Measurements from ENCODE around the gene PCSK5.
"Not testable (repeated sequence)": the region's sequence is repeated elsewhere in the genome, so short reads cannot be mapped to it uniquely, and the experiment has no call there.

Gene PCSK5

DNA sequence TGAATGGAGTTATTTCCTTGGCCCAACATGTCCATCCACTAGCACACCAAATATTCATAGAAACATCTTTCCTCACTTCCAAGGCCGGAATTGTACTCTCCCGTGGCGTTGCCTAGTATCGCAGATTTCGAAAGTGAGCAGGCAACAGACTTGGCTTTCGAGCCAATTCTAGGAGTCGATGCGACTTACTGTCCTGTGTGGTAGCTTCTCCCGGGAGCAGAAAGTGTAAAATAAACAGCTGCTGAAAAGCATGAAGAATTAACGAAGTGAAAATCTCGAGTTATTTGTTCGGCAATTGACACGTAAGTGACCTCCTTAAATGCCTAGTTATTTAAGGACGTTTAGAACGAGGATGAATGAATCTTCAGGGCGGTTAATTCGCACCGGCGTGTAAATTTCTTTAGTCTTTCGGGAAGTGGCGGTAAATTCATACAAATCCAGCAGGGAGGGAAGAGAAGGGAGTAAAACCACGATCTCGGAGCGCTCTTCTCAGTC lies 449 bp upstream of the PCSK5 start:
- no peak for DNase-seq (ENCODE audit: low read depth)

DNA sequence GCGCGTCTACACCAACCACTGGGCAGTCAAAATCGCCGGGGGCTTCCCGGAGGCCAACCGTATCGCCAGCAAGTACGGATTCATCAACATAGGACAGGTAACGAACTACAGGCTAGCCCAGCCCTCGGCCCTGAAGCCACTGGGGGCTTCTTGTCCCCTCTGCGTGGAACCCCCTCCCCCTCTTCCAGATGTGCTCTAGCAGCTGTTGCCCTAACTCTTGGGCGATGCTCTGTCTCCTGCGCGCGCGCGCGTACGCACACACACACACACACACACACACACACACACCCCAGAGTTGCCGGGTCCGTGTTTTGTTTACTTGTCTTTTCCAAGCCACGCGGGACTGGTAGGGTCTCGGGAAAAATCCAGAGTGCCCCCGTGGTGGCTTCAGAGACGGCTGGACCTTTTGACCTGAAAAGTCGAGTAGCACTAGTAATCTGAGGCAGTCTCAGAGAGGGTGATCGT lies 836 bp downstream of the PCSK5 start:
- DNase-seq (ENCODE audit: low read depth), result no peak

- no peak for DNase-seq (ENCODE audit: low read depth)
Observed at GRCh38 chr9:75891771-75892215, 1.3 kb downstream of the PCSK5 start.

DNA sequence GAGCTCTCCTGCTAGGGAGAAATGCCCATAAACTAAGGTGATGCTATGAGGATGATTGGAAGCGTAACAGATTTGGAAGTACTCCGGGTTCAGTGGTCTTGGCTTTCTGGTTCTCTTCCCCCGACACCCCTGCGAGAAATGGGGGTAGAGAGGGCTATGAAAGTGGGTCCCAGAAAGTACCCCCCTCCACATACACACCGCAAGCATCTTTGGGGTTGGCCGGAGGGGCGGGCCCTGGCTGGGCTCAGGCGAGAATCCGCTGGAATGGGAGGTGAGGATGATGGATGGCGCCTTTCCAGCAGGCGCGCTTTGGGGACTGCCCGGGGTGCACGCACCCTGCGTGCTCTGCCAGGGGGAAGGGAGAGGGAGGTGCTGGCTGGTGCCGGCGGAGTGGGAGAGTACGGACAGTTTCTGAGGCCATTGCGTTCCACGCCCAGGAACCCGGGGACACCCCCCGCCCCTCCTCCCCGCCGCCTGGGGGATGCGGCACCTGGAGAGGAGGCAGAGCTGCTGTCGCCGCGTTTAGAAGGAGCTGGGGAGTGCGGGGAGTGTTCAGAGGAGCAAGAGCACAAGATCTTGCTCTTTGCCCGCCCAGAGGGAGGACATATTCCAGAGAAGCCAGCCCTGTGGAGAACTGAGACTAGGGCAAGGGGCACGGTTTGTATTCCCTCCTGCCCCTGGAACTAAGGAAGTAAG lies 1.9 kb downstream of the PCSK5 start:
- DNase-seq (ENCODE audit: low read depth), result no peak

DNA sequence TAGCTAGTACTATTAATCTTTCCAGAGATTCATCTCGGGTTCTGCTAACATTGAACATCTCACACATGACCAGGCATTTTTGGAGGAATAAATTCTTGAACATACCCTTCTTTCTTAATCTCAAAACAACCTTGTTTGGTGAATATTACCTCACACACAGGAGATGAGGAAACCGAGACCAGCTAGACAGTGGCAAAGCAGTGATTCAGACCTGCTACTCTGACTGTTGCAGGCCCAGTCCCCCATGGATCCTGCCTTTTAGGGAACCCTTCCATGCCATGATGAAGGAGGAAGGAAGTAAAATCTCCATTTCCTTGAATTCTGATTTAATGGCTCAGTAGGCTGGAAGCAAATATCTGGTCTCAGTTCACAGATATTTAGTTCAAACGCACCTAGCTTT lies 2.6 kb downstream of the PCSK5 start:
- no peak for DNase-seq (ENCODE audit: low read depth)

DNA sequence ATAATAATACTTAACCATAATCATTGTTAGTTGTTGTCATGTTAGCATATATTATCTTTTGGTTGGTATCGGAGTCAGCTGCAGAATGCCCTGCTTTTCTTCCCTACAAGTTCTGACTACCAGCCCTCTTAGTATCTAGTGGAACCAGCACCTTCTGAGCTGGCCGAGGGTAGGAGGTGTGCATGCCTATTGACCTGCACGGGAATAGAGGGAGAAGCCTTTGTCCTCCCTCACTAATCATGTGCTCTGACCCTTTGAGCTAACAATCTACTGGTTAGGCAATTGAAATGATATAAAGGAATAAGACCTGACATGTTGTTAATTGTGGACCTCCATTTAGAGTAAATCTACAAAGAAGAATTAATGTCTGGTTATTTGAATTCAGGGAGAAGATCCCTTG lies 4.1 kb downstream of the PCSK5 start:
- DNase-seq (ENCODE audit: low read depth), result no peak

DNA sequence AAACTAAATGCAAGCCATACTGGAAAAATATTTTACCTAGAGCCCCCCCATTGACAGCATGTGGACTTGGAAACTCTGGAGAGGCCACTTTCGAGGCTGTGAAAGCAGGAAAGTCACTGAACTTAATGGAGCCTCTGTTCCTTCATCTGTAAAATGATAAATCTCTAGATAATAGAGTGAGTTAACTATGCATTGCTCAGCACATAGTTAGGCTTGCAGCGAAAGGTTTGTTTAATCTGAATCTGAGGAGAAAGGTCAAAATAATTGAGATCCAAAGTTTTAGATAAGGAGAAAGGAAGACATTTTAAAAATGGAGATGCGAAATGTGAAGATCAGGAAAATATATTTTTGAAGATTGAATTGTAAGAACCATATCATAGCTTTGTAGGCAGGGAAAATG lies 4.6 kb downstream of the PCSK5 start:
- DNase-seq (ENCODE audit: low read depth), result no peak

- DNase-seq (ENCODE audit: low read depth), result no peak
Observed at GRCh38 chr9:75896193-75896592, 5.7 kb downstream of the PCSK5 start.

DNA sequence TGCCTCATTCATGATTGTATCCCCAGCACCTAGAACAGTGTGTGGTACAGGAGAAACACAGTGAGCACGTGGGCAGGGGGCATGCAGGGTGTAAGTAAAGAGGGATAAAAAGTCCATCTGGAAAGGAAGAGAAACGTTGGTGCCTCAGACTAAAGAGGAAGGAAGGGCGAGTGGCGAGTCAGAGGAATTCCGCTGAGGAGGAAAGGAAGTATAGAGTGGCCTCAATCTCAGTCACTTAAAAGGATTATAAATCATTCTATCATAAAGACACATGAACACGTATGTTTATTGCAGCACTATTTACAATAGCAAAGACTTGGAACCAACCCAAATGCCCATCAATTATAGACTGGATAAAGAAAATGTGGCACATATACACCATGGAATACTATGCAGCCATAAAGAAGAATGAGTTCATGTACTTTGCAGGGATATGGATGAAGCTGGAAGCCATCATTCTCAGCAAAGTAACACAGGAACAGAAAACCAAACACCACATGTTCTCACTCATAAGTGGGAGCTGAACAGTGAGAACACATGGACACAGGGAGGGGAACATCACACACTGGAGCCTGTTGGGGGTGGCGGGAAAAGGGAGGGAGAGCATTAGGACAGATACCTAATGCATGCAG lies 10.5 kb downstream of the PCSK5 start:
- not testable (repeated sequence) for DNase-seq (ENCODE audit: low read depth)

GRCh38 chr9:75903785-75904360 lies 13.4 kb downstream of the PCSK5 start:
- no peak for DNase-seq (ENCODE audit: low read depth)

DNA sequence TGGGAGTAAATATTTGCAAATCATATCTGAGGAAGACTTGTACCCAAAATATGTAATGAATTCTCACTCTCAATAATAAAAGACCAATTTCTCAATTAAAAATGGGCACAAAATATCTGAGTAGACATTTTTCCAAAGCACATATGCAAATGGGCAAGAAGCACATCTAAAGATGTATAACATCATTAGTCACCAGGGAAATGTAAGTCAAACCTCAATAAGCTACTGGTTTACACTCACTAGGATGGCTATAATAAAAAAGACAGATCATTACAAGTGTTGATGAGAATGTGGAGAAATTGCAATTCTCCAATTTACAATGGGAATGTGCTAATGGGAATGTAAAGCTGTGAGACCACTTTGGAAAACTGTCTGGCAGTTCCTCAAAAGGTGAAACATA lies 13.9 kb downstream of the PCSK5 start:
- DNase-seq (ENCODE audit: low read depth), result no peak

DNA sequence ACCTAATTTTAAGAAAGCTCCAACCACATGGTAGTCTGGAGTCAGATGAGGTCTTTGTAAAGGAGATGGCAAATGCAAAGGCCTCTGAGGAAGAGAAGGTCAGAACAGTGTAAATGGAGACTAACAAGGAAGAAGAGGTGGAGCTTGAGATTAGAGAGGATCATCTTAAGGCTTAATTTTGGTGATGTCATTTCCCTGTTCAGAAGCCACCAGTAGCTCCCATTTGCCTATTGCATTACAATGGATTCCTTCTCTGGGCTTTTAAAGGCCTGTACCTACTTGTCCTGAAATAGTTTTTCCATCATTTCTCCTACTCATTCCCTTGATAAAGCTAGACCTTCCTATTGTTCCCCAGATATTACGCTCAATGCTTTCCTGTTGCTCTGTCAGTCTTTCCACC lies 16.1 kb downstream of the PCSK5 start:
- DNase-seq (ENCODE audit: low read depth), result no peak

DNA sequence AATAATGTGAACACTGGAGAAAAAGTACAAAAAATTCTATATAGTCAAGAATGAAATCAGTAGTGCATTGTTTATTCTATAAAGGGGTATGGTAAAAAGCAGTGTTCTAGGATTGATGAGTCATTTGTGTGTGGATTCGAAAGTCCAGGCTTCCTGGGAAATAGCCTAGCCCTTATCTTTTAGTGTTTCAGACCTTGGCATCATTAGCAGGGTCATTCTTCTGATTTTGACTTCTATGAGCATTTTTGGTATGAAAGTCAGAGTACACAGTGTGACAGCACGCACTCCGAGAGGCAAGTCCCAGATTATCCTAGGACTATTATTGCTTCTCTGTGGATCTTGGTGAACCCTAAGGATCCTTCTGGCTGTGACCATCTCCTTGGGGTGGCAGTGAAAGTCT lies 16.9 kb downstream of the PCSK5 start:
- DNase-seq (ENCODE audit: low read depth), result no peak

DNA sequence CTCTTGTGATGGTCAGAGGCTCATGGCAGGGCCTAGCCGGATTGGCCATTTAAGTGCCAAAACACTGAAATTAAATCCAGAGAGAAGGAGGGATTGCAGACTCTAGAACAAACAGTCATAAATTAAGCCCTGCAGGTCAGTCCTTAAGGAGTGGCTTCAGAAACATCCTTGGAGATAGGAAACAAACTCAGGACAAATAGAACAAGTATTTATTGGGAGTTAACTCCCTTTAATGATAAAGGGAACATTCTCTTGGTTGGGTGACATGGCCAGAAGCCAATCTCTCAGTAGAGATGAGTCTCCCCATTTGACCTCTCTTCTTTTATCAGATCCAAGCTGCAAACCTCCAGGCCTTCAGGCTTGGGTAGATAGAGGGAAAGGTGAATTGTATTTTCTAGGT lies 17.4 kb downstream of the PCSK5 start:
- no peak for DNase-seq (ENCODE audit: low read depth)

GRCh38 chr9:75909776-75910175 lies 19.3 kb downstream of the PCSK5 start:
- no peak for DNase-seq (ENCODE audit: low read depth)

DNA sequence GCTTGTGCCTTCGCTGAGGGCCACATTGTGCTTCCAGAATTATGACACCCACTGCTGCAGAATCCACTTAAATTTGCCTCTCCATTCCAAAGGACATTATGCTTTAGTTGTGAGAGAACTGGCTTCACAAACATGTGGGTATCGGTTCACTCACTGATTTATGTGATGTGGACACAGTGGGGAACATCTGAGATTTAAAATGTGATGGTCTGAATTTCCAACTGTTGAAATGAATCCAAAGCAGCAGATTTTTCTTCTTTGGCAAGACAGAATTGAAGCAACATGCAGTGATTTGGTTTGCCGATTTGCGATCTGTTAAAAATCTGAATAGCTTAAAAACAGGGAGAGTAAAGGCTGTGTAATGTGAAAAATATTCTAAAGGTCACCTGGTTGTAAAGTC lies 20.3 kb downstream of the PCSK5 start:
- no peak for DNase-seq (ENCODE audit: low read depth)

DNA sequence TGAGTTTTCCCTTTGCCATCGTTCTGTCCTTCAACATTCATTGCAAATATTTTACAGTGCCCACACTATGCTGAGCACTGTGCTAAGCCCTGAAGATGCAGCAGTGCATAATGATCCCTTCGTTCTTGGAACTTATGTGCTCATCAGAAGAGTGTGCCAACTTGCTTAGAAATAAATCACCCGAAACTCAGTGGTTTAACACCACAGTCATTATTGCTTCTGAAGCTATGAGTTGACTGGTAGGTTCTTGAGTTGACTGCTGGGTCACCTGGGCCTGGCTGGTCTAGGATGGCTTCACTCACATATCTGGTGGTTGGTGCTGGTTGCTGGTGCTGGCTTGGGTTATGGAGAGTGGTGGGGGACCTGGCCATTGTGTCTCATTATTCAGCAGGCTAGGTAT lies 20.9 kb downstream of the PCSK5 start:
- no peak for DNase-seq (ENCODE audit: low read depth)

DNA sequence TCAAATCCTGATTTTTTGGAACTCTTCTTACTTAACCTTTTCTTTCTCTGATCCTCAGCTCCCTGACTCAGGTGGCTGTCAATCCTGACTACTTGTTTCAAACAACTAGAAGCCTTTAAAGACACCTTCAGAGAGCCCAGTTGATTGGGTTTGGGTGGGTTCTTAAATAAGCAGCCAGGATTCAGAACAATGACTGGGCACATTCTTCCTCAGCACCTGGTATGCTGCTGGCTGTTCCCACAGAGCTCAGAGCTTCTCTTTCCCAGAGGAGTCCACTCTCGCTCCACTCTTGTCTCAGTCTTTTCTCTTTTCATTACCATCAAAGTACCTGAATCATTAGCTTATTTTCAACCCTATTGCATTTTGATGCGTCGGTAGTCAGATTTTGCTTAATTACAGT lies 22.5 kb downstream of the PCSK5 start:
- no peak for DNase-seq (ENCODE audit: low read depth)

- DNase-seq (ENCODE audit: low read depth), result no peak
Observed at GRCh38 chr9:75914002-75914401, 23.5 kb downstream of the PCSK5 start.

DNA sequence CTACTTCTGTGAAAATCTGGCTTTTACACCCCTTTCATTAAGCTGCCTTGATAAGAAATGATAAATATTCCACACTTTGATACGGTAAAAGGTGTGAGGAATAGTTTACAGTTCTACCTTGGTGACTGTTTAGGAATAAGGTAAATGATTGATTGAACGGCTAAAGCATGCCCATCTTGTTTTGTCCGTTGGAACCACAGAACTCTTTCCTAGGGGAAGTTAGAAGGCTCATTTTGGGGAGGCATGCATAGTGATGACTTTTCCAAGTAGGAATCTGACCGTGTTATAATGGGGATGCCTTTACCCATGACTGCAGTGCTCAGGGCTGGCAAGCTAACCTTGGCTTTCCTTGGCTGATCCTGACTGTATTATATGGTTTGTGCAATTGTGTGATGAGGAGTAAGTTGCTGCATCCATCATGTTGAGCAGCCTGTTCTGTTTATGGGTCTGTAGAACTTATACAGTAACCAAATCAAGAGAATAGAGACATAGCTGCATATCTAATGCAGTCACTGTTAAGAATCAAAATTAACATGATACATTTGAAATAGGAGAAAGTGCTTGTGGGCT lies 24.5 kb downstream of the PCSK5 start:
- no peak for DNase-seq (ENCODE audit: low read depth)

DNA sequence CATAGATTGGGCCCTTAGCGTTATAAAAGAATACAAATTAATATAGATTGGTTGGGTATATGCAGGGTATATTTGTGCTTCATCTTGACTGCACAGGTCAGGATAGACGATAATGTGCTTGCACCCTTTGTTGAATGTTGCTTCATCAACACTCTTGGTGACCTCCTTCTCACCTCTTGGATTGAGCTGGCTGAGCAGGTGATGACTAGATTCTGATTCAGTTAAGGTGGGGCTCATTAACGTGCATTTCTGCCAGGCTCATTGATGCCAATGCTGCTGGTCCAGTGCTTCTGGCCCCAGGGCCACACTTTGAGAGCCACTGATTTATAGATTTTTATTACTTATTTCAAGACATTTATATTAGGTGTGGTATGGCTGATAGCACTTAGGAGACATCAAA lies 27.7 kb downstream of the PCSK5 start:
- no peak for DNase-seq (ENCODE audit: low read depth)

DNA sequence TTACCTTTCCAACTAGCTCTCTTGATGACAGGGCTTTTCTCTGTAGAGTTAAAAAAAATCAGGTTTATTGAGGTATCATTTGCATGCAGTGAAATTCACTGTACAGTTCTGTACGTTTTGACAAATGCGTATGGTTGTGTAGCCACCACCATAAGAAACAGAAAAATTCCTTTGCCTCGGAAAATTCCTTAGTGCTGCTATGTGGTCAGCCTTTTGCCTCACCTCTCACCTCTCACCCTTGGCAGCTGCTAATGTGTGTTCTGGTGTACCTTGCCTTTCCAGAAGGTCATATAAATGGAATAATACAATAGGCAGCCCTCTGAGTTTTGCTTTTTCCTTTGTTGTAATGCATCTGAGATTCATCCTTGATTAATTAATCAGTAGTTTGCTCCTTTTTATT lies 28.4 kb downstream of the PCSK5 start:
- DNase-seq (ENCODE audit: low read depth), result no peak
